Astrocyte of the spinal cord (primary cell): Measurements from ENCODE around the gene PIAS1.

Experiments used
- DNase-seq: peaks from one replicate; pipeline ENCODE4 v3.0.0; 2011; ENCODE audit warnings: low read depth, low spot score
- H3K4me3 ChIP-seq: 2 replicates; pipeline ENCODE4 v1.5.1; 2011; ENCODE audit warnings: low read depth, mild to moderate bottlenecking, low read length, moderate library complexity
- in situ Hi-C: cut with HindIII; loops from 2 replicates; pipeline ENCODE4 v1.10.0; 2017; ENCODE audit warnings: low sequenced_read_pairs
- TF ChIP-seq, protein P1 (sequence below): IDR thresholded peaks from 2 replicates; pipeline ENCODE4 v1.5.1; 2012; ENCODE audit warnings: low read depth, mild to moderate bottlenecking, low read length, inconsistent platforms

The PIAS1 gene

GRCh38 chr15:68143785-68144184 is 89.7 kb downstream of the PIAS1 start:
- in situ Hi-C loops: no loop called here
- no peak overlapping the region for H3K4me3 ChIP-seq
- TF ChIP-seq, protein P1, sequence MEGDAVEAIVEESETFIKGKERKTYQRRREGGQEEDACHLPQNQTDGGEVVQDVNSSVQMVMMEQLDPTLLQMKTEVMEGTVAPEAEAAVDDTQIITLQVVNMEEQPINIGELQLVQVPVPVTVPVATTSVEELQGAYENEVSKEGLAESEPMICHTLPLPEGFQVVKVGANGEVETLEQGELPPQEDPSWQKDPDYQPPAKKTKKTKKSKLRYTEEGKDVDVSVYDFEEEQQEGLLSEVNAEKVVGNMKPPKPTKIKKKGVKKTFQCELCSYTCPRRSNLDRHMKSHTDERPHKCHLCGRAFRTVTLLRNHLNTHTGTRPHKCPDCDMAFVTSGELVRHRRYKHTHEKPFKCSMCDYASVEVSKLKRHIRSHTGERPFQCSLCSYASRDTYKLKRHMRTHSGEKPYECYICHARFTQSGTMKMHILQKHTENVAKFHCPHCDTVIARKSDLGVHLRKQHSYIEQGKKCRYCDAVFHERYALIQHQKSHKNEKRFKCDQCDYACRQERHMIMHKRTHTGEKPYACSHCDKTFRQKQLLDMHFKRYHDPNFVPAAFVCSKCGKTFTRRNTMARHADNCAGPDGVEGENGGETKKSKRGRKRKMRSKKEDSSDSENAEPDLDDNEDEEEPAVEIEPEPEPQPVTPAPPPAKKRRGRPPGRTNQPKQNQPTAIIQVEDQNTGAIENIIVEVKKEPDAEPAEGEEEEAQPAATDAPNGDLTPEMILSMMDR: no peak
- no peak for DNase-seq

DNA sequence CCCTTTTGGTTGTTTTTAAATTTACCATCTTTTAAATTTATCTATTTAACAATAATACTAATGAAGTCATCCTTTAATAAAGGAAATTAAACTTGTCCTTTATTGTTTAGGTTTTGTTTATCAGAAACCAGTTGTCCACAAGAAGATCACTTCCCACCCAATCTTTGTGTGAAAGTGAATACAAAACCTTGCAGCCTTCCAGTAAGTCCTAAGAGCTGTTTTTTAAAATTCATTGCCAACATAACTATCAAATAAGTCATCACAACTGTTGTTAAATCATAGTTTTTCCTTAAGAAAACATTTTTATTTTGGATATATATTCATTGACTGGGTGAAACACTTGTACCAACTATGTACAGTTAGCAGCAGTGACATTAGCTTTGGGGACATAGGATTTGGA is 91.6 kb downstream of the PIAS1 start:
- TF ChIP-seq, protein P1: no peak
- in situ Hi-C loops: no loop called here
- DNase-seq: no peak
- no peak overlapping the region for H3K4me3 ChIP-seq

DNA sequence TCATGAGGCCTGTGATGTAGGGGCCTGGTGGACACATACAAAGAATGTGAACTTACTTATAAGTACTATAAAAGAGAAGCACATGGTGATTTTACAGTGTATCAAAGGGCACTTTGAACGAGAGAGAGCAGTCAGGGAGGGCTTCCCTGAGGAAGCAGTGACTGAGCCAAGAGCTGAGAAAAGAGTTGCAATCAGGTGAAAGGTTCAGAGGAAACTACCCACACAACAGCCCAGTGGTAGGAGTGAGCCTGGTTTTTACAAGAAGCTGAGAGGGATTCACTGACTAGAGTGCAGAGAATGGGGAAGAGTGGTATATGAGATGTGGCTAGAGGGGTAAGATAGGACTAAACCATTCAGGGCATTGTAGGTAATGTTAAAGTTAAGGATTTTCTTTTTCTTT is 93.9 kb downstream of the PIAS1 start:
- H3K4me3 ChIP-seq: no peak overlapping the region
- TF ChIP-seq, protein P1: no peak
- in situ Hi-C loops: no loop called here
- DNase-seq: no peak

DNA sequence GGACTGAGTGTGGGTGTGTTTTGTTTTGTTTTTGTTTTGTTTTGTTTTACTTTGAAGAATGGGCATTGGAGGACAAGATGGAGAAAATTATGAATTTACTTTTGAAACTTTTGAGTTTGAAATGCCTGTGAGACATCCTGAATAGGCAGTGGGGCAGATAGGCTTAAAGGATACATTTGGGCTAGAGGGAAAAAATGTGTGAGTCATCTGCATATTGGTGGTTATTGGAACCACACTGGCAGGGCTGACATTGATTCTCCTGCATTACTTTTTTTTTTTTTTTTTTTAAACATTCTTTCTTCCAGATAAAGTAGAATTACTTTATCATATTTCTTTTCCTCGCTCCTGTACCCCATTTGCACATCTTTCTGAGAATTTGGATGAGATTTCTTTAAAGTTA is 94.9 kb downstream of the PIAS1 start:
- H3K4me3 ChIP-seq: no peak overlapping the region
- TF ChIP-seq, protein P1: no peak
- in situ Hi-C loops: no loop called here
- DNase-seq: peak; percentile 50

GRCh38 chr15:68150187-68150586 is 96.1 kb downstream of the PIAS1 start:
- no peak for DNase-seq
- in situ Hi-C loops: no loop called here
- H3K4me3 ChIP-seq: no peak overlapping the region
- TF ChIP-seq, protein P1: no peak

DNA sequence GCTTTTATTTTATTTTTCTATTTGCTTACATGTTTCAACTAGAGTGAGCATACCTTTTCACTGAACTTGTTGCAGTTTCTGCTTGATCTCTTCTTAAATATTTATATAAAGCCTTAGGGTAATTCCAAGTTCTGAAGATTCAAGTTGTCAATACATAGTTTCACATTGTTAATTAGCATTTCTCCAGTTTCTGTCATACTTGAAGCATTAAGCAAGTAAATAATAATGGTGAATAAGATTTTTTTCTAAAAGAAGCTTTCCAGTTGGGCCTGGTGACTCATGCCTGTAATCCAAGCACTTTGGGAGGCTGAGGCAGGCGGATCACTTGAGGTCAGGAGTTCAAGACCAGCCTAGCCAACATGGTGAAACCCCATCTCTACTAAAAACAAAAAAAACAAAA is 97.2 kb downstream of the PIAS1 start:
- peak; percentile 6 for DNase-seq
- in situ Hi-C loops: no loop called here
- H3K4me3 ChIP-seq: no peak overlapping the region
- TF ChIP-seq, protein P1: no peak

DNA sequence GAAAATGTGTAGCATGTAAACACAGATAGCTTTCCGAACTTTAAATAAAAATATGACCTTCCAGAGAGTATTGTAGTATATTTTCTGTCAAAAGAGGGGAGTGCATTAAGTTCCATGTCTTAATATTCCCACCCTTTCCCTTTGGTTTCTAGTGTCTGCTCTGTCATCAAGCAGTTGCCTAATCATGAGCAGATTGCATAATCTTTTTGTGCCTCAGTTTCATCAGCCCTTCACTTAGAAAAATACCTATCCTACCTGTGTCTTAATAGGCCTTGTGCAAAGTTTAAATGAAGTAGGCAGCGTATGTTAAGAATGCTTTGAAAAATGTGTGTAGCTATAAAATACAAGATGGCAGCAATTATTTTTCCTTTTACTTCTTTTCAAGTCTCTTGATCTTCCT is 98.2 kb downstream of the PIAS1 start:
- DNase-seq: no peak
- no peak overlapping the region for H3K4me3 ChIP-seq
- in situ Hi-C loops: no loop called here
- TF ChIP-seq, protein P1: no peak
